Activated T-cell treated with anti-CD3 and anti-CD28 coated beads for 1 hour (primary cell): ENCODE measurements around the gene GOT2.
"Not testable (repeated sequence)": the region's sequence is repeated elsewhere in the genome, so short reads cannot be mapped to it uniquely, and the experiment has no call there.

ENCODE experiments used
- DNase-seq: peaks from one replicate; pipeline ENCODE4 v3.0.0-alpha.2; 2020; ENCODE audit warnings: low read depth

The GOT2 gene

DNA sequence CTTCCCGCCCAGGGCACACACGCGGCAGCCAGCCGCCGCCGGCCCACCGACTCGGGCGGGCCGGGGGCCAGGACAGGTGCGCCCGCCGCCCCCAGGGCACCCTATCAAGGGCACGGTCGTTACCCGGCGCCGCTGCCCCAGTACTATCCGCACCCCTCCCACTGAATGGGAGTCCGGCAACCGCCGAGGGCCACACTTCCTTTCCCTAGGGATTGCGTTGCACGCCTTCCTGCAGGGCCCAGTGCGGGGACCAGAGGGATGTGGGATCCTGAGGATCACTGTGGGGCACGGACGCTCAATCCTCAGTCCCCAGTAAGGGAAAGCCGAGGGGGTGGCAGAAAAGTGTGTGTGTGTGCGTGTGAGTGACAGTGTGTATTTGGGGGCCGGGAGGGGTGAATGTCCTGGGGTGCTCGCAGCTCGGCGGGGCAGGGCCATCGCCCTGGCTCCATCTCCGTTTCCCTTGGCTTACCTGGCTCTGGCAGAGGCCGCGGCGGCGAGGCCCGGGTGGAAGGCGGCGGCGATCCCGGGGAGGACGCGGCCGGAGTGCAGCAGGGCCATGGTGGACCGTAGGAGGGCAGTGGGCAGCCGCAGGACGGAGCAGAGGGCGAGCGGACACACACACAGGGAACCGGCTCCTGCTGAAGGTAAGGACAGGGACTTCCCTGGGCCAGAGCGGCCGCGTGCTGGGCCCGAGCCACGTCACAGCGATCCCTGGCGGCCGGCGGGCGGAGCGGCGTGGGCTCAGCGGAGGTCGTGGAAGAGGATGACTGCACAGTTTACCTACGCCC, at the start of gene GOT2:
Gene GOT2 (minus strand): TSS at position 646 of the 788 bp plus-strand sequence. CDS start 88 bp downstream, at position 558.
- DNase-seq = peak; percentile 68

- DNase-seq = not testable (repeated sequence)
These were observed 45.2 kb upstream of the GOT2 start for GRCh38 chr16:58779291-58779690.

GRCh38 chr16:58773870-58774269, 39.8 kb upstream of the GOT2 start:
- no peak for DNase-seq

DNA sequence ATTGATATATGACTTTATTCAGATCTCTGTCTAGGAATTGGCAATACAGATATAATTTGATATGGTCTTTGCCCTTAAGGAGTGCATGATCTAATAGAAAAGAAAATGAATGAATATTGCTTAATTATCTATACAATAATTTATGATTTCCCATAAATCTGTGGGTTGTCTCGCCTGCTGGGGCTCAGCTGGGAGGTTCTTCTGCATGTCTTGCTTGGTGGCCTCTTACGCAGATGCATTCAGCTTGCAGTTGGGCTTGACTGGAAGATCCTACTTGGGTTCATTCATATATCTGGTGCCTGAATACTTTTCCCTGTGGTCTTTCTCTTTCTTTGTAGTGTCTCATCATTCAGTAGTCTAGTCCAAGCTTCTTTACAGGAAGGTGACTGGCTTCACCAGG, 34.0 kb upstream of the GOT2 start:
- DNase-seq = no peak

DNA sequence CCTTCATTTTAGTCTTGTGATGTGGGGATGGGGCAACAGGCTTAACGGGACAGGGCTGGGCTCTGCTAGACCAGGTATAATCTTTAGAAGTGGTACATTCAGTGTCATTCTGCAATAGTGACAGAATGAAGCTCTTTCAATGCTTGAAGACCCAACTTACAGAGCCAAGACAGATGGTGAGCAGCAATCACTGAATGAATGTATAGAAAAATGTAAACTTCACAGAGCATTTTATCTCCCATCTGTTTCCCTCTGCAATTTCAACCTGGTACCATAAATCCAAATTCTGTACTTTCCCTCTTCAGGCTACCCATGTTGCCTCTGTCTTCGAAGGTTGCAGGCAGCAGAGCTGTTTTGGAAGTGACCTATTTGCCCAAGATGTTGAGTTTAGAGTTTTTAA, 33.5 kb upstream of the GOT2 start:
- DNase-seq = no peak

DNA sequence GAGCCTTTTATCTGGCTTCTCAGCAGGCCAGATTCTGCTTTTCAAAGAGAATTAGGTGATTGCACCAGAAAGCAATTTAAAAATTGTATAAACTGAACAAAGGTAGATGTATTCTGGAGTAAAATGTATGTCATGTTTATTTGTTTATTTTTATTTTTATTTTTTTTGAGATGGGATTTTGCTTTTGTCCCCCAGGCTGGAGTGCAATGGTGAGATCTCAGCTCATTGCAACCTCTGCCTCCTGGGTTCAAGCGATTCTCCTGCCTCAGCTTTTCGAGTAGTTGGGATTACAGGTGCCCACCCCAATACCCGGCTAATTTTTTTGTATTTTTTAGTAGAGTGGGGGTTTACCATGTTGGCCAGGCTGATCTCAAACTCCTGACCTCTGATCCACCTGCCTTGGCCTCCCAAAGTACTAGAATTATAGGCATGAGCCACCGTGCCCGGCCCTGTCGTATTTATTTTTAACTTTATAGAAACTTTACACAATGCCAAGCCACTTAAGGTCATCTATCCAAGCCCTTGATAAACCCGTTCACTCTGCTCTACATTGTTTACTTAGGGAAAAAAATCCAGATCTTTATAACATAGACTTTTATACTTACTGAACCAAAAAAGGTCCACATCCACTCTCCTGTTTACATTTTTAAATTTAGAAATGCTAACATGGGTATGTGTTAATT, 22.7 kb upstream of the GOT2 start:
- no peak for DNase-seq

DNA sequence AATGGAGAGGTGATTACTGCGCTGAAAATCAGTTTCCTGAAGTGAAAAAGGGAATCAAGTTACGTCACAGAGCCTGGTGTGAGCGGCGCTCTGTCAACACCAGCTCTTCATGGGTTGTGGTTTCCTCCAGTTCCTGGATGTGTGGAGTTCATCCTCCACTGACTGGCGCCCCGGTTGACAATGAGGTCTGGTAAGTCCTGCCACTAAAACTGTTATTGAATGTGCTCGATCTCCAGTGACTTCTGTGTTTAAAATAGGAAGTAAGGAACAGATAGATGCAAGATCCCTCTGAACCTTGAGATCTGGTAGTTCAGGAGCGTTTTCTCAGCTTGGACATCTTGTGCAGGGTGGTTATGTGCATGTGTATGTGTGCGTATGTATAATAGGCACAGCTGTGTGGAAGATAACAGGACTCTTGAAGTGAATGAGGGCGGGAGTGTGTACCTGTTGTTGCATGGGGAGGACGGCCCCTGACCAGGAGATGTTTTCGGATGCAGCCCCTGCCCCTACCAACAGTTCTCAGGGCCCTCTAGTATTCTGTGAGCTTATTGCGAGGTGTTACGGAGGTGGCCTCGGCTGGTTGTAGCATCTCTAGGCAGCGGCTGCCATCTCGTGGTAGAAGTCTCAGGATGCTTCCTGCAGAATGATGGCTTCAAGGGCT, 22.0 kb upstream of the GOT2 start:
- DNase-seq = peak; percentile 62

DNA sequence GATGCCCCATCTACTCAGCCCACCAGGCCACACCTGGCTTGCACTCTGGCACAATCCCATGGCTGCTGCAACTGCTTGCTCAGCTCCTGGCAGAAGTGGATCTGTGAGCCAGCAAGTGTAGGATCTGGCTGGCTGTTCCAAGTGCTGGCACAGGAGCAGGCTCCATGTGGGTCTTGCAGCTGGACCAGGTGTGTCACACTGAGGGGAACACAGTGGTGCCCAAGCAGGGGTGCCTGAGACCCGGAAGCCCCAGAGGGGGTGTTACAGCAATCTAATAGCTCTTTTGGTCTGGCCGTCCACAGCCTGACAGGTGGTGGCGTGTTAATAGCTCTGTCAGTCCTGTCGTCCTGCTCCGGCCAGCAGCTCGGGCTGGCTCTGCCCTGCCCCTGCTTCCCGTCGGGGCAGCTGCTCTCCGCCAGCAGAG, 19.6 kb upstream of the GOT2 start:
- DNase-seq = no peak

GRCh38 chr16:58744497-58744896, 10.4 kb upstream of the GOT2 start:
- DNase-seq = no peak

DNA sequence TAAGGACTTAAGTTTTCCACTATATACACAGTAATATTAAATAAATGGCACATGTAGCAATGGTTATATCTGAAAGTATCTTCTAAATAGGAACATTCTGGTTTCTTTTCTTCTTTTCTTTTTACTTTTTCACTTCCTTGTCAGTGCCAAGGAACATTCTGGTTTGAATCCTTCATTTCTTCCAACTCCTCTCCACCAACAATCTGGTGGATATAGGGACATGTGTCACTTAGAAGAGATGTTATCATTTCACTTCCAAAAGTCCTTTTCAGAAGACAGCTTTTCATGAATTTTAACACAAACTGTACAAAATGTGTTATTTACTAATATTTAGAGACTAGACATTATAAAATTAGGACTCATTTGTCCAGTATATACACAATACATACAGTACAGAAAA, 7.9 kb upstream of the GOT2 start:
- DNase-seq = no peak

GRCh38 chr16:58741166-58741565, 7.0 kb upstream of the GOT2 start:
- no peak for DNase-seq

DNA sequence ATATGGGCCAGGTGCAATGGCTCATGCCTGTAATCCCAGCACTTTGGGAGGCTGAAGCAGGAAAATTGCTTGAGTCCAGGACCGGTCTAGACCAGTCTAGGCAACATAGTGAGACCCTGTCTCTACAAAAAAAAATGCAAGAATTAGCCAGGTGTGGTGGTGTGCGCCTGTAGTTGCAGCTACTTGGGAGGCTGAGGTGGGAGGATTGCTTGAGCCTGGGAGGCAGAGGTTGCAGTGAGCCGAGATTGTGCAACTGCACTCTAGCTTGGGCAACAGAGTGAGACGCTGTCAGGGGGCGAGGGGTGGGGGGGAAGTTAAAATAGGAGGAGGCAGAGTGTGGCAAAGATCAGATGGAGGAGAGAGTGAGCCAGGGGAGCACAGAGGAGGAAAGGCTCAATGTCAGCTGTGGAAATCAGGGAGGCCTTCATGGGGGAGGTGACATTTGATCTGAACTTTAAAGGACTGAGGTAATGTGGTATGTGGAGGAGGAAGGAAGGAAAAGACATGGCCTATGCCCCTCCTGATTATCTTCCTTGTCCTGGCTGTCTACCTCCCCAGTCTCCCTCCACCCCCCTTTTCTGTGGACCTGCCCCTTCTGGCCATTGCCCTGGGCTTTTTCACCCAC, 4.7 kb upstream of the GOT2 start:
- DNase-seq = no peak

GRCh38 chr16:58736341-58736740, 2.2 kb upstream of the GOT2 start:
- not testable (repeated sequence) for DNase-seq

- no peak for DNase-seq
These were observed 307 bp upstream of the GOT2 start for GRCh38 chr16:58734459-58734787.

DNA sequence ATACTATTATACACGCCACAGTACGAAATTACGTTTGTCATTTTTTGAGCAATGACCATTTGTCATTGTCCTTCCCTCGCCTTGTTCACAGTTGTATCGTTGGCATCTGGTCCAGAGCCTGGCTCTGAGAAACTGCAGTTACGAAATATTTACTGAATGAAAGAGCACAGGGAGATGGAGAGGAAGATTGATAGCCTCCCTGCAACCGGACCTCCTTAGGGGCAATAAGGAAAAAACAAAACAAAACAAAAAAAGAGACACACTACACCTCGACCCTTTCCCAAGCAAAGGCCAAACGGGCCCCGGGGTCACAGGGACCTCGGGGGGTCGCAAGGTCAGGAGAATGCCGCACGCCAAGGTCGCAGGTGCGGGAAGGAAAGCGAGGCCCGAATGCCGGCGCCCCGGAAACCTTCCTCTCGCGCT, 857 bp downstream of the GOT2 start:
- DNase-seq = no peak

DNA sequence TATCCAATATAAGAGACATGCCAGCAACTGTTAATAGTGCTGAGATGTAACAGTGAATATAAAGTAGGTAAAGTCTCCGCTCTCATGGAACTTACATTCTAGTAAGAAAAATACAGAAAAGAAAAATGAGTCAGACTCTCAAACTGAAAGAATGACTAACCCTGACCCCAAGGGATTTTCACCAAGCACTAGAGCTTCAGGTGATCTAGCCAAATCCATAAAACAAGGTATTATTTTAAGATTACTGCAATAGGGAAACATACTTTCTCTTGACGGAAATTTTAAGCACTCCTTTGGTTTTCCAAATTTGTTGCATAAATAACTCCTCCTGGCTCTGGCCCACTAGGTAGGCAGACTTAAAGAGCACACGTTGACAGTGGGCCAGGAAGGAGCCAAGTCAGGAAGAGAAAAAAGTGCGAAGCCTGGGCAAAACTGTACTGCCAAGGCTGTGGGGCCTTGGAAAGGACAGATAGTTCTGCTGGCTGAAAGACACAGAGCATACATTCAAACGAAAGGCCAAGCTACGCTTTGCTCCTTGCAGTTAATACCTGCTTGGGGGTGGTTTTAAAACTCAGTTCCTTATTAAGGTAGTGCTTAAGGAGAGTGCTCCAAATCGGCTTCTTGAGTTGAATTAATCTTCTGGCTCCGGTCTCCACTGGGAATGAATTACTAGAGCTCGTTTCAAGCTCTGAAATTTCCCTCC, 1.4 kb downstream of the GOT2 start:
- no peak for DNase-seq

DNA sequence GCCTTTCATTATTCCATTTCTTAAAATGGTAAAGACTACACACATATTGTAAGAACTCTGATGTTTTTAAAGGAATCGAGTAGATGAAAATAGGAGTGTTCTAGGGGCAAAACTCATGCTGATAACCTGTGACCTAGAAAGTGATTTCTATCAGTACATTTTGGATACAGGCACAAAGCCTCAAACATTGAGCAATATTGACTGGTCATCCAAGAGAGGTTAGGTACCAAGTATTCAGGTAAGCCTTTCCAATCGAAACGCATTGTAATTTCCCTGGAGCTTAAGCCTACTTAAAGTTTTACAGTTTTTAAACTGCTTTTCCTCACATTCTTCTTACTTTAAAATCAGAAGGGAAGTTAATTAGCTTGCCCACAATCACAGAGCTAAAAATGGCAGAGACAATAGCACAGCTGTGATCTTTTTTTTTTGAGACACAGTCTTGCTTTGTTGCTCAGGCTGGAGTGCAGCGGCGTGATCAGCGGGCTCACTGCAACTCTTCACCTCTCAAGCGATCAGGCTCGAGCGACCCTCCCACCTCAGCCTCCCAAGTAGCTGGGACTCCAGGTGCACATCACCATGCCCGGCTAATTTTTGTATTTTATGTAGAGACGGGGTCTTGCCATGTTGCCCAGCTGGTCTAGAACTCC, 3.3 kb downstream of the GOT2 start:
- no peak for DNase-seq

GRCh38 chr16:58727796-58728568, 6.1 kb downstream of the GOT2 start:
- DNase-seq = no peak

DNA sequence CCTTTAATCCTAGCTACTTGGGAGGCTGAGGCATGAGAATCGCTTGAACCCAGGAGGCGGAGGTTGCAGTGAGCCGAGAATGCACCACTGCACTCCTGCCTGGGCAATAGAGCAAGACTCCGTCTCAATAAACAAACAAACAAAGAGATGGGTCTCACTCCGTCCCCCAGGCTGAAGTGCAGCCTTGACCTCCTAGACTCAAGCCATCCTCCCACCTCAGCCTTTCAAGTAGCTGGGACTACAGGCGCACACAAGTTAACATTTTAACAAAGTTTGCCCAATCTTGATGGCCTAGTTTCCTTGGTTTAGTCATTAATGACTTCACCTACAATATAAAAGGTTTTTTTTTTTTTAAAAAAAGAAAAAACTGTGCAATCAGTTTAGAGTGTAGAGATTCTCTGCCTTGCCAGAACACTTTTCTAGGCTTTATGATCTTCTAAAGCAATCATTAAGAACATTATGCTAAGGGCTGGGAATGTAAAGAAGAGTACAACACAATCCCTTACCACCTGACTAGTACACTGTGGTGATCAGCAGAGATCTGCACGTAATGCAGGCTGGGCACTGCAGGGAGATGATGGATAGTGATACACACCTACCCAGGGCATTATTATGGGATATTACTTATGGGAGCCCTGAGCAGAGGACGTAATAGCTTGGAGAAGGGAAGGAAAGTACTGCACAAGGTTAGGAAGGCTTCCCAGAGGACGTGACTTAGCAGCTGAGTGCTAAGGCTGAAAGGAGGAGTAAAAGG, 6.9 kb downstream of the GOT2 start:
- DNase-seq = no peak

- DNase-seq = no peak
These were observed 11.0 kb downstream of the GOT2 start for GRCh38 chr16:58723109-58723508.
